ENCODE measurements around the gene FBXL17.

FBXL17 gene

DNA sequence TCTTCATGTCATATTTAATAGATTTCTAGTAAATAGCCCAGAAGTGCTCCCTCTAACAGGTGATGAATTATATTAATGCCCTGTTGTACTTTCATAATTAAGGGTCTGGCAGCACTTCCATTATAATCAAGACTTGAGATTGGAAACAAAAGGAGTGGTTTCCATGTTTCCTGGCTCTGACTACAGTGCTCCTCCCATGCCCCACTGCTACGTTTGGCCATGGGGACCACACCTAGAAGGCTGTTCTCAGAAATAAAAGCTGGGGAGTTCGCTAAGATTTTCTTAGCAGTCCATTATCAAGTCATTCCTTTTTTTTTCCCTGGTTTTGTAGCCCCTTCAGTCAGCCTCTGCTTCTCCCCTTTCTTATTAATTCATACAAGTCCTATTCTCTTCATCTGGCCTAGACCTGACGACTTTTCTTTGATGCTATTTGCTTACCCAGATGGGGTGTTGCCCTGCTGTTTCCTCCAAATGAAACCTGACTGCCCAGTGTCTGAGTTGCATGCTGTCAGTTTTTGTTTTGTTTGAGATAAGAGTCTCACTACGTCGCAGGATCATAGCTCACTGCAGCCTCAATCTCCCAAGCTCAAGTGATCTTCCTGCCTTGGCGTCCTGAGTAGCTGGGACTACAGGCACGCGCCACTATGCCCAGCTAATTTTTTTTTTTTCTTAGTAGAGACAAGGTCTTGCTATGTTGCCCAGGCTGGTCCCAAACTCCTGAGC is 399.0 kb downstream of the FBXL17 start:
- no peak for DNase-seq (ENCODE audit: low read depth)
- no peak overlapping the region for H3K4me3 ChIP-seq (ENCODE audit: low read depth, low read length)
- TF ChIP-seq, protein P1, sequence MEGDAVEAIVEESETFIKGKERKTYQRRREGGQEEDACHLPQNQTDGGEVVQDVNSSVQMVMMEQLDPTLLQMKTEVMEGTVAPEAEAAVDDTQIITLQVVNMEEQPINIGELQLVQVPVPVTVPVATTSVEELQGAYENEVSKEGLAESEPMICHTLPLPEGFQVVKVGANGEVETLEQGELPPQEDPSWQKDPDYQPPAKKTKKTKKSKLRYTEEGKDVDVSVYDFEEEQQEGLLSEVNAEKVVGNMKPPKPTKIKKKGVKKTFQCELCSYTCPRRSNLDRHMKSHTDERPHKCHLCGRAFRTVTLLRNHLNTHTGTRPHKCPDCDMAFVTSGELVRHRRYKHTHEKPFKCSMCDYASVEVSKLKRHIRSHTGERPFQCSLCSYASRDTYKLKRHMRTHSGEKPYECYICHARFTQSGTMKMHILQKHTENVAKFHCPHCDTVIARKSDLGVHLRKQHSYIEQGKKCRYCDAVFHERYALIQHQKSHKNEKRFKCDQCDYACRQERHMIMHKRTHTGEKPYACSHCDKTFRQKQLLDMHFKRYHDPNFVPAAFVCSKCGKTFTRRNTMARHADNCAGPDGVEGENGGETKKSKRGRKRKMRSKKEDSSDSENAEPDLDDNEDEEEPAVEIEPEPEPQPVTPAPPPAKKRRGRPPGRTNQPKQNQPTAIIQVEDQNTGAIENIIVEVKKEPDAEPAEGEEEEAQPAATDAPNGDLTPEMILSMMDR (IDR thresholded peaks at IDR 0.05; ENCODE audit: low read depth, low read length, missing control alignments) = no peak

- no peak overlapping the region for H3K4me3 ChIP-seq (ENCODE audit: low read depth, low read length)
- TF ChIP-seq, protein P1 (IDR thresholded peaks at IDR 0.05; ENCODE audit: low read depth, low read length, missing control alignments) = no peak
- DNase-seq (ENCODE audit: low read depth) = no peak
These were observed 400.8 kb downstream of the FBXL17 start for GRCh38 chr5:107980923-107981692.

DNA sequence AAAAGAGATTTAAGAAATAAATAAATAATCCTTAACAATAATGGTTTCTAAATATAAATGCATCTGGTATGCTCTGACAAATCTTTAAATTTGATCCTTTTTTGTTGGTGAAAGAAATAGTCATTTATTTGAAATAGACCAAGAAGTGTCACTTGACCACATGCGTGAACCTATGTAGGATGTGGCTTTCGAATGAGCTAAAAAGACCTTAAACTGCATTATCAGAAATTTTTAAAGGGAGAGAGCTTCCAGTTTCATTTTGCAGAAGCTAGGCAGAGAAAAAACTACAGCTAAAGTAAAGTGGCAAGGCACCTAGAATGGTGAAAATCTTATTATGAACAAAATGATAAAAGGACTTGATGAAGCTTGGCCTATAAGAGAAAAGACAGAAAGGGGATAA is 402.0 kb downstream of the FBXL17 start:
- TF ChIP-seq, protein P1 (IDR thresholded peaks at IDR 0.05; ENCODE audit: low read depth, low read length, missing control alignments) = no peak
- DNase-seq (ENCODE audit: low read depth) = no peak
- no peak overlapping the region for H3K4me3 ChIP-seq (ENCODE audit: low read depth, low read length)

- no peak overlapping the region for H3K4me3 ChIP-seq (ENCODE audit: low read depth, low read length)
- DNase-seq (ENCODE audit: low read depth) = no peak
- TF ChIP-seq, protein P1 (IDR thresholded peaks at IDR 0.05; ENCODE audit: low read depth, low read length, missing control alignments) = no peak
These were observed 402.6 kb downstream of the FBXL17 start for GRCh38 chr5:107979291-107979690.

DNA sequence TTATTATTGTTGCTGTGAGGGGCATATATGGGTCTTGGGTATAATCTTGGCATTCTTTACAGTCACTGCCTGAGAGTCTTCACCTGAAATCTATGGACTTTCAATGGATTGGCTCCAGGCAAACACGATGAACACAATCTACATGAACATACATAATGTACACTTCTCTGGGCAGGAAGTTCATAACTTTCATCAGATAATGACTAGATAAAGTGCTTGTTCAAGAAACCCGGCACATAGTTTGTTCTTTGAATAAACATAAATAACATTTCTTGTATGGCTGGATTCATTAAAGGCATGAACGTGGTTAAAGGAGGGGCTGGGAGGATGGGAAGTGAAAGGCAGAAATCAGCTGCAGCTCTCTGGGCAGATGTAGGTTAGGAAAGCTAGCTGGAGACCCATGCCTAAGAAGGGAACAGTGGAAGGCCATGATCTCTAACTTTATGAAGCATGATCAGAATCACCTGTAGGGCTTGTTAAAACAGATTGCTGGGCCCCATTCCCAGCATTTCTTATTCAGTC is 404.3 kb downstream of the FBXL17 start:
- H3K4me3 ChIP-seq (ENCODE audit: low read depth, low read length) = no peak overlapping the region
- TF ChIP-seq, protein P1 (IDR thresholded peaks at IDR 0.05; ENCODE audit: low read depth, low read length, missing control alignments) = no peak
- no peak for DNase-seq (ENCODE audit: low read depth)

DNA sequence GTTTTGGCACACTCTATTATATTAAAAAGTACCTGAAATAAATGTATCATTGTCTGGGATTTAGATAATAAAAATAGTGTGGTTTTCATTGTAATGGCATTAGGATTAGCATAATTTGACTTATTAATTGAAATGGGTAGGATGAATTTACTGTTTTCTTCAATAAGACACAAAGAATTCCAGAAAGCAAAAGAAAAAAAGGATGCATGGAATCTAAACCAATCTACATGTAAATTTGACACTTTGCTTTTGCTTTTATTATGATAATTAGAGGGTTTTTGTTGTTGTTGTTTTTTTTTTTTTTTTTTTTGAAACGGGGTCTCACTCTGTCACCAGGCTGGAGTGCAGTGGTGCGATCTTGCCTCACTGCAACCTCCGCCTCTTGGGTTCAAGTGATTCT is 406.3 kb downstream of the FBXL17 start:
- no peak overlapping the region for H3K4me3 ChIP-seq (ENCODE audit: low read depth, low read length)
- TF ChIP-seq, protein P1 (IDR thresholded peaks at IDR 0.05; ENCODE audit: low read depth, low read length, missing control alignments) = no peak
- no peak for DNase-seq (ENCODE audit: low read depth)

Measured in GM12864 (cell line).